Endothelial cell of umbilical vein (primary cell): Measurements from ENCODE around the gene VWA8.

Experiments used
- EZH2 ChIP-seq: IDR thresholded peaks from 2 replicates; pipeline ENCODE4 v1.6.1; 2012; ENCODE audit warnings: borderline replicate concordance, low read depth, mild to moderate bottlenecking, moderate library complexity, low read length, inconsistent platforms; ENCODE audit not compliant: severe bottlenecking
- FOS ChIP-seq: IDR thresholded peaks from 2 replicates; pipeline ENCODE4 v1.6.1; 2011; ENCODE audit warnings: mild to moderate bottlenecking, low read length, moderate library complexity, borderline replicate concordance; ENCODE audit not compliant: insufficient read depth
- JUN ChIP-seq: IDR thresholded peaks from 2 replicates; pipeline ENCODE4 v1.6.1; 2011; ENCODE audit warnings: borderline replicate concordance, low read depth; ENCODE audit not compliant: insufficient read length, insufficient read depth
- MYC ChIP-seq: IDR thresholded peaks from one replicate; pipeline ENCODE4 v1.6.1; 2011; ENCODE audit warnings: mild to moderate bottlenecking, low read depth, low read length
- POLR2A ChIP-seq: IDR thresholded peaks from 2 replicates; pipeline ENCODE4 v1.6.1; 2012; ENCODE audit warnings: low read depth, mild to moderate bottlenecking, control low read depth, low read length
- POLR2AphosphoS5 ChIP-seq: IDR thresholded peaks from 2 replicates; pipeline ENCODE4 v1.6.1; 2012; ENCODE audit warnings: low read depth, mild to moderate bottlenecking, control low read depth, low read length, moderate library complexity; ENCODE audit not compliant: insufficient read depth
- TF ChIP-seq, protein P1 (sequence below), 2 donors: IDR thresholded peaks; 1 replicate in 1 of 2; 2 replicates in 1 of 2; pipeline ENCODE4 v1.5.1; 2011; ENCODE audit warnings: low read length in 2 of 2, mild to moderate bottlenecking in 2 of 2, moderate library complexity in 2 of 2, control low read depth in 1 of 2, inconsistent platforms in 1 of 2, low read depth in 1 of 2; ENCODE audit not compliant: insufficient read depth in 1 of 2; ENCODE audit errors: extremely low read depth in 1 of 2
- TF ChIP-seq, protein P2 (sequence below): IDR thresholded peaks from 2 replicates; pipeline ENCODE4 v1.6.1; 2011; ENCODE audit not compliant: insufficient read depth, insufficient read length

DNA sequence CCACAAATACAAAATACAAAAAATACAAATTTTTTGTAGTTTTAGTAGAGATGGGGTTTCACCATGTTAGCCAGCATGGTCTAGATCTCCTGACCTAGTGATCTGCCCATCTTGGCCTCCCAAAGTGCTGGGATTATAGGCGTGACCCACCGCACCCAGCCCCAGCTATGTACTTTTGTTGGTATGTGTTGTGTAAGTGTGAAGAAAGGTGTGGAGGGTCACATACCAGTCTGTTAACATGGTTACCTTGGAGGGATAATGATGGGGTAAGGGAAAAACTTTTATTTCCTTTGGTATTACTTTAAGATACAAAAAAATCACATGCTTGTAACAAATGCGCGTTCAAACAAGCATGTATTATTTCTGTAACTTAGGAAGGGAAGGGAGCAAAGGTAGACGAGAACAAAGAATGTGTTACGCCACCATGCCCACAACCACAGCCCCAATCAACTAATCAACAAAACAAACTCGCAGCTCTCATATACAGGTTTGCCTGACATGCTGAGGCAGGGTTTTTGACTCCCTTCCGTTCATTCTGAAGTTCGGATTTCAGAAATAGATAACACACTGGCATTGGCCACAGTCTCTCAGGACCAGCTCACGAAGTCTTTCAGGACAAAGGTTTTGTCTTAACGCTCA, 13.5 kb upstream of the VWA8 start:
- TF ChIP-seq, protein P1, sequence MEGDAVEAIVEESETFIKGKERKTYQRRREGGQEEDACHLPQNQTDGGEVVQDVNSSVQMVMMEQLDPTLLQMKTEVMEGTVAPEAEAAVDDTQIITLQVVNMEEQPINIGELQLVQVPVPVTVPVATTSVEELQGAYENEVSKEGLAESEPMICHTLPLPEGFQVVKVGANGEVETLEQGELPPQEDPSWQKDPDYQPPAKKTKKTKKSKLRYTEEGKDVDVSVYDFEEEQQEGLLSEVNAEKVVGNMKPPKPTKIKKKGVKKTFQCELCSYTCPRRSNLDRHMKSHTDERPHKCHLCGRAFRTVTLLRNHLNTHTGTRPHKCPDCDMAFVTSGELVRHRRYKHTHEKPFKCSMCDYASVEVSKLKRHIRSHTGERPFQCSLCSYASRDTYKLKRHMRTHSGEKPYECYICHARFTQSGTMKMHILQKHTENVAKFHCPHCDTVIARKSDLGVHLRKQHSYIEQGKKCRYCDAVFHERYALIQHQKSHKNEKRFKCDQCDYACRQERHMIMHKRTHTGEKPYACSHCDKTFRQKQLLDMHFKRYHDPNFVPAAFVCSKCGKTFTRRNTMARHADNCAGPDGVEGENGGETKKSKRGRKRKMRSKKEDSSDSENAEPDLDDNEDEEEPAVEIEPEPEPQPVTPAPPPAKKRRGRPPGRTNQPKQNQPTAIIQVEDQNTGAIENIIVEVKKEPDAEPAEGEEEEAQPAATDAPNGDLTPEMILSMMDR (IDR thresholded peaks at IDR 0.05; ENCODE audit: extremely low read depth in 1 of 2, insufficient read depth in 1 of 2, low read depth in 1 of 2, low read length in 2 of 2), result no peak
- TF ChIP-seq POLR2A (no peak), EZH2 (no peak), POLR2AphosphoS5 (no peak), JUN (no peak), FOS (no peak), MYC (no peak)
- TF ChIP-seq, protein P2, sequence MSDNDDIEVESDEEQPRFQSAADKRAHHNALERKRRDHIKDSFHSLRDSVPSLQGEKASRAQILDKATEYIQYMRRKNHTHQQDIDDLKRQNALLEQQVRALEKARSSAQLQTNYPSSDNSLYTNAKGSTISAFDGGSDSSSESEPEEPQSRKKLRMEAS, result no peak
